HCT116 (cell line): ENCODE results near the gene VSX1. TPM values are rescaled to one million over a fixed set of nuclear protein-coding genes. Genes with fewer than 3 reads are reported as not detected.

Source experiments
- ATAC-seq: fragments of 200-7000 bp; cut with Tn5 transposase; 2 replicates; pipeline ENCODE4 v1.9.1; 2020; ENCODE audit warnings: mild to moderate bottlenecking, moderate library complexity
- BruUV-seq: library from RNA; stranded (reverse); fragments of 400-500 nt; replicated peaks from 2 replicates; lab custom pipeline; 2021; lab: Mats Ljungman, UMichigan
- CTCF ChIA-PET: fragments of 300-600 bp; sonication (Branson Sonifier 250); formaldehyde crosslinking; loops from one replicate; lab custom pipeline; 2021; ENCODE audit warnings: antibody characterized with exemption; lab: Charles Lee
- POLR2A ChIA-PET: fragments of 300-600, 350-600 bp; sonication (Branson Sonifier 250); formaldehyde crosslinking; loops from one replicate; lab custom pipeline; 2021; ENCODE audit warnings: antibody characterized with exemption; lab: Charles Lee
- RAD21 ChIA-PET, 2 experiments: fragments of 300-600 bp; sonication (Branson Sonifier 250); formaldehyde crosslinking; loops; one replicate each; lab custom pipeline; 2023; ENCODE audit warnings: low total read pairs in 2 of 2; ENCODE audit not compliant: uncharacterized antibody in 2 of 2, unreplicated experiment in 2 of 2, low non-redundant PET in 1 of 2; lab: Charles Lee
- DNase-seq: peaks from one replicate; pipeline ENCODE4 v3.0.0-alpha.2; 2010; ENCODE audit warnings: low read depth, low spot score
- H2AFZ ChIP-seq: fragments of 200-600 bp; shearing (Covaris generic), sonication (generic); 2 replicates; pipeline ENCODE4 v1.6.1; 2017; ENCODE audit warnings: low read depth, mixed run types, mixed read lengths, antibody characterized with exemption, low read length; ENCODE audit not compliant: poor library complexity, severe bottlenecking
- H3K27ac ChIP-seq: 2 replicates; pipeline ENCODE4 v1.5.1; 2012; ENCODE audit warnings: low read depth, low read length
- H3K27me3 ChIP-seq: fragments of 200-600 bp; sonication (generic); 2 replicates; pipeline ENCODE4 v1.6.1; 2016; ENCODE audit warnings: mixed run types, low read length, mixed read lengths; ENCODE audit not compliant: insufficient read depth
- H3K36me3 ChIP-seq, 2 experiments: fragments of 200-500 bp in 1 of 2; fragments of 200-600 bp in 1 of 2; sonication (Bioruptor generic) in 1 of 2; sonication (generic) in 1 of 2; 2 replicates each; pipeline versions ENCODE4 v1.5.1 to v1.6.1; 2014 to 2016; ENCODE audit warnings: low read length in 2 of 2, inconsistent platforms in 1 of 2, mixed read lengths in 1 of 2, mixed run types in 1 of 2; ENCODE audit not compliant: insufficient read depth in 2 of 2, control insufficient read depth in 1 of 2
- H3K4me1 ChIP-seq, 2 experiments: fragments of 200-600 bp in 1 of 2; sonication (generic) in 1 of 2; 2 replicates each; pipeline versions ENCODE4 v1.5.1 to v1.6.1; 2012 to 2017; ENCODE audit warnings: low read length in 2 of 2, inconsistent platforms in 1 of 2, mild to moderate bottlenecking in 1 of 2, mixed read lengths in 1 of 2, mixed run types in 1 of 2, moderate library complexity in 1 of 2; ENCODE audit not compliant: insufficient read depth in 2 of 2, control insufficient read depth in 1 of 2
- H3K4me2 ChIP-seq: fragments of 200-600 bp; sonication (generic); 2 replicates; pipeline ENCODE4 v1.6.1; 2017; ENCODE audit warnings: mixed run types, low read length, mixed read lengths
- H3K4me3 ChIP-seq, 2 experiments: fragments of 200-600 bp in 1 of 2; sonication (generic) in 1 of 2; replicated peaks in 1 of 2; 2 replicates each; pipeline ENCODE4 v1.5.1; 2011 to 2016; ENCODE audit warnings: low read length in 2 of 2, control low read depth in 1 of 2, low read depth in 1 of 2, mild to moderate bottlenecking in 1 of 2, mixed read lengths in 1 of 2, mixed run types in 1 of 2
- H3K79me2 ChIP-seq: fragments of 200-600 bp; sonication (generic); 2 replicates; pipeline ENCODE4 v1.6.1; 2017; ENCODE audit warnings: mild to moderate bottlenecking, mixed run types, low read length, moderate library complexity, mixed read lengths; ENCODE audit not compliant: insufficient read depth
- H3K9ac ChIP-seq: fragments of 200-600 bp; sonication (generic); 2 replicates; pipeline ENCODE4 v1.6.1; 2016; ENCODE audit warnings: low read length, mixed read lengths
- H3K9me2 ChIP-seq: fragments of 200-600 bp; sonication (generic), shearing (Covaris generic); 2 replicates; pipeline ENCODE4 v1.6.1; 2017; ENCODE audit warnings: mixed run types, mild to moderate bottlenecking, moderate library complexity; ENCODE audit not compliant: insufficient read depth
- H3K9me3 ChIP-seq, 2 experiments: fragments of 200-500 bp in 1 of 2; fragments of 200-600 bp in 1 of 2; sonication (Bioruptor generic) in 1 of 2; sonication (generic) in 1 of 2; 2 replicates each; pipeline ENCODE4 v1.6.1; 2014 to 2017; ENCODE audit warnings: low read length in 2 of 2, mixed read lengths in 2 of 2, inconsistent platforms in 1 of 2, low read depth in 1 of 2, mild to moderate bottlenecking in 1 of 2, mixed run types in 1 of 2, moderate library complexity in 1 of 2; ENCODE audit not compliant: control insufficient read depth in 1 of 2, insufficient read depth in 1 of 2
- H4K20me1 ChIP-seq: fragments of 200-600 bp; sonication (generic), shearing (Covaris generic); 2 replicates; pipeline ENCODE4 v1.6.1; 2017; ENCODE audit warnings: mixed run types, mild to moderate bottlenecking, moderate library complexity; ENCODE audit not compliant: insufficient read depth
- ATF3 ChIP-seq: IDR thresholded peaks from 2 replicates; pipeline ENCODE4 v1.6.1; 2012
- CBX3 ChIP-seq: IDR thresholded peaks from 2 replicates; pipeline ENCODE4 v1.6.1; 2012; ENCODE audit warnings: low read depth
- CEBPB ChIP-seq: IDR thresholded peaks from 2 replicates; pipeline ENCODE4 v1.6.1; 2012; ENCODE audit warnings: low read depth
- EGR1 ChIP-seq: IDR thresholded peaks from 2 replicates; pipeline ENCODE4 v1.6.1; 2012; ENCODE audit warnings: low read depth
- EZH2 ChIP-seq: fragments of 200-600 bp; sonication (generic); IDR thresholded peaks from 2 replicates; pipeline ENCODE4 v1.6.1; 2017; ENCODE audit warnings: antibody characterized with exemption, mixed run types
- FOSL1 ChIP-seq: IDR thresholded peaks from 2 replicates; pipeline ENCODE4 v1.6.1; 2012; ENCODE audit warnings: low read depth
- MAX ChIP-seq: IDR thresholded peaks from 2 replicates; pipeline ENCODE4 v1.6.1; 2012
- SP1 ChIP-seq: IDR thresholded peaks from 2 replicates; pipeline ENCODE4 v1.6.1; 2012; ENCODE audit warnings: low read depth
- SRF ChIP-seq: IDR thresholded peaks from 2 replicates; pipeline ENCODE4 v1.6.1; 2012; ENCODE audit warnings: low read depth
- YY1 ChIP-seq: IDR thresholded peaks from 2 replicates; pipeline ENCODE4 v1.6.1; 2011; ENCODE audit warnings: low read length, low read depth, moderate library complexity, mild to moderate bottlenecking; ENCODE audit not compliant: insufficient replicate concordance; ENCODE audit errors: extremely low read depth
- ZBTB33 ChIP-seq: IDR thresholded peaks from 2 replicates; pipeline ENCODE4 v1.6.1; 2011; ENCODE audit warnings: mild to moderate bottlenecking, low read length, moderate library complexity; ENCODE audit not compliant: insufficient replicate concordance; ENCODE audit errors: extremely low read depth
- ZFX ChIP-seq: fragments of 450-650 bp; IDR thresholded peaks from 2 replicates; pipeline ENCODE4 v1.6.1; 2017
- ZNF274 ChIP-seq: fragments of 200-500 bp; sonication (Bioruptor generic); IDR thresholded peaks from 2 replicates; pipeline ENCODE4 v1.6.1; 2014; ENCODE audit warnings: mild to moderate bottlenecking, low read depth, low read length, inconsistent platforms
- intact Hi-C: fragments of 100-400 bp; cut with micrococcal nuclease; formaldehyde crosslinking; loops from 2 replicates; pipeline ENCODE4 v1.10.0; 2022
- total RNA-seq: library from RNA; stranded (reverse); gene quantifications from one replicate; pipeline ENCODE4 v1.2.1, GENCODE V29; 2021; ENCODE audit not compliant: unreplicated experiment
- TF ChIP-seq, protein P1 (sequence below), 3 experiments: fragments of 200-600 bp in 1 of 3; sonication (generic) in 1 of 3; IDR thresholded peaks in 2 of 3; conservative IDR thresholded peaks in 1 of 3; 2 replicates each; pipeline ENCODE4 v1.5.1; 2012 to 2017; ENCODE audit warnings: low read depth in 2 of 3, low read length in 2 of 3, antibody characterized with exemption in 1 of 3, borderline replicate concordance in 1 of 3, control low read depth in 1 of 3, mild to moderate bottlenecking in 1 of 3, mixed read lengths in 1 of 3, mixed run types in 1 of 3, moderate library complexity in 1 of 3; ENCODE audit not compliant: insufficient read depth in 1 of 3

Gene VSX1
- total RNA-seq, 1 experiment from 2014 or later, result not detected

DNA sequence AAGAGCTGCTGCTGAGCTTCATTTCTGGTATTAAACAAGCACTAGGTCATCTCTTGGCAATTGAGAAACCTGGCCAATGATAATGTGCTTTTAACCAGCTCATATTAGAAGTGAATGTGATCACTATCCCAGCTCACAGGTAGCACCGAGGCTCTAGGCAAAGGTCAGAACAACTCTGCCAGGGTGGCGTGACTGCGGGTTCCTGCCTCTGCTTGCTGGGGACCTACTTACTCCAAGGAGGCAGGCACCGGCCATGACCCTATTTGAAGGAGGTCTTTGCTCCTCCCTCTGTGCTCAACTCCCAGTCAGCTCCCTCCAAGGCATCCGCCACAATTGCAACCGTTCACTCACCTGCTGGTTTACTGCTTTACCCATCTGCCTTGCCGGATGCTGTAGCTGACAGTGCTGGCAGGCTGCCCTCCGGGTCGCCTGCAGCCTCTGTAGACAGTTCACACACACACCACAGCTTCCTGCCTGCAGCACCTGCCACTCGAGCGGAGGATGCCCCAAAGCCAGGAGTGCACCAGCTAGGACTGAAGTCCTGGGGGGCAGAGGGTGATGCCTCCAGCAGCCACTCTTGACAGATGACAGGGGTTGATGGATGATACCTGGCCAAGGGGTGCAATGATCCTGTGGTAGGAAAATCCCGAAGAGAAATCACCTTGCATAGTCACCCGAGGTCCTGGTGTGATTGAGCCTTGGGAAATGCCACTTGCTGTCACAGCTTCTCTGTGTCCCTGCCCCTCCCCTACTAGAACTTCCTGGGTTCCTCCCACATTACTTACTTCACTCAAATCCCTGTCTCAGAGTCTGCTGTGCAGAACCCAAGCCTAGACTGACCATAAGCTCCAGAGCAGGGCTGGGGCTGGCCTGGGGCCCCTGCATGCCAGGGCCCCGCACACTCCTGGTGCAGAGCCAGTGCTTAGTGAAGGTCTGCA, 8.8 kb upstream of the VSX1 start:
- no peak for ATAC-seq
- BruUV-seq, result no TSS peak

More for the DNA sequence above, 8.8 kb upstream of the VSX1 start:
- Histone ChIP-seq H3K27me3 (peaks cover 5% of the 10 kb centered on the region; the same call in 1 of the 2 replicates), H3K27ac (no peak overlapping the region), H3K4me3 (no peak overlapping the region), H3K36me3 (no peaks in the 10 kb centered on the region), H4K20me1 (no peaks in the 10 kb centered on the region), H3K79me2 (no peaks in the 10 kb centered on the region), H3K9ac (no peak overlapping the region), H3K9me2 (no peaks in the 10 kb centered on the region), H3K4me2 (no peak overlapping the region), H3K4me1 (no peaks in the 10 kb centered on the region), H3K9me3 (no peaks in the 10 kb centered on the region), H2AFZ (no peak overlapping the region)
- intact Hi-C loops, result no loop called here
- POLR2A ChIA-PET, result no interaction called here
- no peak for TF ChIP-seq MAX
- TF ChIP-seq ATF3, result no peak
- TF ChIP-seq CEBPB, result no peak
- TF ChIP-seq EZH2, result no peak
- TF ChIP-seq YY1, result no peak
- TF ChIP-seq ZBTB33, result no peak
- TF ChIP-seq CBX3, result no peak
- no peak for TF ChIP-seq SRF
- TF ChIP-seq, protein P1, sequence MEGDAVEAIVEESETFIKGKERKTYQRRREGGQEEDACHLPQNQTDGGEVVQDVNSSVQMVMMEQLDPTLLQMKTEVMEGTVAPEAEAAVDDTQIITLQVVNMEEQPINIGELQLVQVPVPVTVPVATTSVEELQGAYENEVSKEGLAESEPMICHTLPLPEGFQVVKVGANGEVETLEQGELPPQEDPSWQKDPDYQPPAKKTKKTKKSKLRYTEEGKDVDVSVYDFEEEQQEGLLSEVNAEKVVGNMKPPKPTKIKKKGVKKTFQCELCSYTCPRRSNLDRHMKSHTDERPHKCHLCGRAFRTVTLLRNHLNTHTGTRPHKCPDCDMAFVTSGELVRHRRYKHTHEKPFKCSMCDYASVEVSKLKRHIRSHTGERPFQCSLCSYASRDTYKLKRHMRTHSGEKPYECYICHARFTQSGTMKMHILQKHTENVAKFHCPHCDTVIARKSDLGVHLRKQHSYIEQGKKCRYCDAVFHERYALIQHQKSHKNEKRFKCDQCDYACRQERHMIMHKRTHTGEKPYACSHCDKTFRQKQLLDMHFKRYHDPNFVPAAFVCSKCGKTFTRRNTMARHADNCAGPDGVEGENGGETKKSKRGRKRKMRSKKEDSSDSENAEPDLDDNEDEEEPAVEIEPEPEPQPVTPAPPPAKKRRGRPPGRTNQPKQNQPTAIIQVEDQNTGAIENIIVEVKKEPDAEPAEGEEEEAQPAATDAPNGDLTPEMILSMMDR (IDR thresholded peaks at IDR 0.05 in 2 of 3, conservative IDR thresholded peaks at IDR 0.05 in 1 of 3; ENCODE audit: borderline replicate concordance in 1 of 3, insufficient read depth in 1 of 3, low read depth in 2 of 3, low read length in 2 of 3), result no peak
- TF ChIP-seq EGR1, result no peak
- TF ChIP-seq ZFX, result no peak
- no peak for TF ChIP-seq ZNF274
- TF ChIP-seq FOSL1, result no peak
- TF ChIP-seq SP1, result no peak
- CTCF ChIA-PET, result no interaction called here
- RAD21 ChIA-PET, result no interaction called here
- no peak for DNase-seq
